D341Med (cell line): Measurements from ENCODE around the gene WDR7.
A peak's percentile ranks its signal among the peaks of the same experiment; 100 is the strongest.

Experiments used
- DNase-seq: peaks from one replicate; pipeline ENCODE4 v3.0.0; 2012; ENCODE audit warnings: low spot score

WDR7 gene

DNA sequence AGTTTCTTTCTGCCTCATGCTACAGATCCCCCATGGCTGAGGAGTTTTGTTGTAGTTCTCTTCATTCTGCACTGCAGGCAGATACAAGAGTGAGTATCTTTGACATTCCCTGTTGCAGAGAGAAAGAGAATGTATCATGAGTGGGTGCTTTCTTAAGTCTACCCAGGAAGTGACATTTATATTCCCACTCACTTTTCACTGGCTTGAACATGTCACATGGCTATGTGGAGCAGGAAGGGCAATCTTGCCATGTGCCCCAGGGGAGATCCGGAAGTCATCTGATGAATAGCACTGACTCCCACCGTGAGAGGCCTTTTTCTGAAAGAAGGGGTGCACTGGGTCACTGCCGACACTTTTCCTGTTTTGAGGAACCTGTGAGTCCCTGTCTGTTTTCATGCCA lies 429.3 kb downstream of the WDR7 start:
- DNase-seq = peak; percentile 20

GRCh38 chr18:57081899-57082298 lies 430.7 kb downstream of the WDR7 start:
- DNase-seq = peak; percentile 17

DNA sequence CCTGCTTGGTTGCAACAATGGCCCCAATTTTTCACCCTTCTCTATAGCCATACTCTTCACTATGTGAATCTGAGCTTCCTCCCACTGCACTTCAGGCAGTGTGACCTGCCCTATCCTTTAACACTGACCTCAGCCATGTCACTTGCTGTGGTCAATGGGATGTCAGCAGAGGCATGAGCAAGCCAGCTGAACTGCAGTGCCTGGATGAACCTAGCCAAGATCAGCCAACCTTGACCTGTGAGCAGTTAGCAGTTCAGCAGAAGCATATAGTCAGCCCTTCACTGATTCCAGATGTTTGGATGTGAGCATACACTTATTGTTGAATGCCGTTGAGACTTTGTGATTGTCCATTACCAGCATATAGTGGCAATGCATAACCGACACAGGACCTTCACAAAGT lies 432.3 kb downstream of the WDR7 start:
- no peak for DNase-seq

- no peak for DNase-seq
Measured at GRCh38 chr18:57084331-57085271, 433.4 kb downstream of the WDR7 start.

DNA sequence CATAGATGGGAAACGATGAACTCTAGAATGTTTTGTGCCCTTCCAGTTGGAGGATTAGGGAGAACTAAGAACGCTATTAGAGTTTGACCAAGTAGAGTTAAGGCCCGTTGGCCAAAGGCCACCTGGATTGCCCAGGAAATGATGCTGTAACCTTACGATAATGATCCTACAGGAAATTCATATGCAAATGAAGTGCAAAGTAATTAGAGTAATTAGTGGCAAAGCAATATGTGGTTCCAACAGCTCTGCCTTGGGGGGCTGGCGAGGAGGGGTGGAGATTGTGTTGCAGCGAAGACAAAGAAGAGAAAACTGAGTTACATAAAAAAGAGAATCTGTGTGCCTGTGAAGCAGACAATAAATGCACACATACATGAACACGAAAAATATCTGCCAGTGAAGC lies 434.2 kb downstream of the WDR7 start:
- no peak for DNase-seq

DNA sequence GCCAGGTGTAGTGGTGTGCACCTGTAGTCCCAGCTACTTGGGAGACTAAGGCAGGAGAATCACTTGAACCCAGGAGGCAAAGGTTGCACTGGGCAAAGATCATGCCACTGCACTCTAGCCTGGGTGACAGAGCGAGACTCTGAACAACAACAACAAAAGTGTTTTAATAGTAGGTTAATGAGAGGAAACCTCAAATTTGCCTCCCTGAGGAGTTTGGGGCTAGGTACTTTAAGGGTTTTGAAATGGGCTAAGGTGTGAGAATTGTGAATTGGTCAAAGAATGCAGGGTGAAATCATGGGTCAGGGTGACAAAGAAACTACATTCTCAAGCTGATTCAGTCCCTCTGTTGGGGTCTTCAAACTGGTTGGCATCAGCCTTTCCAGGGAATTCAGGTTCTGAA lies 435.0 kb downstream of the WDR7 start:
- no peak for DNase-seq
